ENCODE data around the gene TSN.
"Not testable (repeated sequence)": the region's sequence is repeated elsewhere in the genome, so short reads cannot be mapped to it uniquely, and the experiment has no call there.

The TSN gene

DNA sequence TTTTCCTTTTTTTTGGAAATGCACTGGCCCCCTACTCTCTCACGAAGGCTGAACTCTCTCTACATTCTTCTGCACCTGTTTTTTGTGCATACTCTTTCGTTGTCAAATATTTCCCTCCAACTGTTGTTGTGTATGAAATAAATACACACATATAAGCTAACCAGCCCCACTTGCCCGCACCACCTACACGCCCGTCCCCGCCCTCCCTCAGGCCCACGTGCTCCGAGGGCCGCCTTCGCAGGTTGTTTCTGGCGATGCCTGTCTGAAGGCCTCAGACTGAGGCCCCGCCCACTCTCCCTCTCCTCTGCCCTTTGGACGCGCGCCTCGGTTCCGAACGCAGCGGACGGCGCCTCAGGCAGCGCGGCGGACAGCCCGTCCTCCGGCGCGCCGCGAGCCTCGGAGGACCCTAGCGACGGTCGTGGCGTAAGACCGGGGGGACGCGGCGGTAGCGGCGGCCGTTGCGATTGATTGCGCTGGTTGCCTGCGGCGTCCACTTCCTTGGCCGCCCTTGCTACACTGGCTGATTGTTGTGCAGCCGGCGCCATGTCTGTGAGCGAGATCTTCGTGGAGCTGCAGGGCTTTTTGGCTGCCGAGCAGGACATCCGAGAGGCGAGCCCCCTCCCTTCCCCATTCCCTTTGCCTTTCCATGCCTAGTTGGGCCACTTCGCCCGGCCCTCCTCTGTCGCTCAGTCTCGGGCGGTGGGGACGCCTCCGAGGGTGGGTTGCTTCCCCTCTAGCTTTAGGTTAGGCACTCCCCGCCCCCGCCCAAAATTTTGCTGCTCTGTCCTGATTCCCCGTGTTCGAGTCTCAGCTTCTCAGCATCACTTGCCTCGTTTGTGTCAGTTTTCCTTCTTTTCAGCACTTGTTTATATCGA, at the start of gene TSN:
TSN (plus strand) TSS at position 415 of the 875 bp plus-strand sequence; CDS start at position 544, 129 bp downstream.
- DNase-seq = peak; percentile 89

DNA sequence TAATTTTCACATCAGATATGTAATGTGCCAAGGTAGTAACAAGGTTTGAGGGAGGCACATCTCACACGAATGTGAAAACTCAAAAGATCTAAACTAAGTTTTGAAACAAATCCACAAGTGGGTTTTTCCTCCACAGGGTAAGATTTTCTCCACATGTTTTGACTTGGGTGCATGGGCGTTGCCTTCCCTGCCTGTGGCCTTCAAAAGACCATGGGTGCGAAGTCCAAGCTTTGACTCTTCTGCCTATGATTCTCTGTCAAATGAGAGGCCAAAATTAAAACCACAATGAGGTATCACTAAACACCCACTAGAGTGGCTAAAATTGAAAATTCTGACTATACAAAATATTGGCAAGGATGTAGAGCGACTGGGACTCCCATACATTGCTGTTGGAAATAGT, 49.5 kb upstream of the TSN start:
- DNase-seq = no peak

DNA sequence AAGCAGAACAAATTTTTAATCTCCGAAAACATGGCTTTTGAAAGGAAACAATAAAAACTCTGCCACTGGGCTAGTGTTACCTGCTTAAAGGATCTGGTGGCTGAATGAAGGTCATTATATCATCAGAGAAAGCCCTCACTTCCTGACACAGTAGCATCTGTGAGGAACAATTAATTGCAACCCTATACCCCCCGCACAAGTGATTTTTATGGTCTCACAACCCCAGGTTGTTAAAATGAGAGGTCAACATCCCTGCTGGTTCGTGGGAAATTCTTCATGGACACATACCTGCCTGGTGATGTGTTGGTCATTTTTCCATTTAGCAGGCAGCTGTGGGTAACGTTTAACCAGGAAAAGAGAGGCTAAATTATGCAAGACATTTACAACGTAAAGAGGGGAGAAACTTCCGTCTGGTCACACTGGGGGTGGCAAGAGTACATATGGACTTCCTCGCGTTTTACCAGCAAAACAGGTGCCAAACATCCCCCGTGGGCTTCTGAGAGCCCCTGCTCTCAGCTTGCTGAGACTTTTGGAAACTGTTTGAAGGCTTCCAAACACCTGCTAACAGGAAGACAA, 48.0 kb upstream of the TSN start:
- DNase-seq = no peak

DNA sequence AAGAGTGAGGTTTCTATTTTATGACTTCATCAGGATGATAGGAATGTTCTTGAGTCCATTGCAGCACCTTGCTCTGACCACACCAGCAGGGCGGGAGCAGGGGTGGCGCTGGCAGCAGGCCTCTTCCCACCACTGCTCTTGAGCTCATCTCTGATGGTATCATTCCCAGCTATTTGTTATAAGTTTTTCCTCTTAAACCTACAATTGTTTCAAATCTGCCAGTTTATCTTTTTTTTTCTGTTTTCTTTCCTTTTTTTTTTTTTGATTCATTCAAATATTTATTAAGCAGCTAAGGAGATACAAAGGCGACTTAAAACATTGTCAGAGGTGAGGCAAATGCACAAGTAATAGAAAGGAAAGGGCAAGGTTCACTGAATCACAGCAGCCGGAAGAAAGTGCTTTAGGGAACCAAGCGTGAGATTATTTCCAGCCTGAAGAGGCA, 47.5 kb upstream of the TSN start:
- DNase-seq = no peak

DNA sequence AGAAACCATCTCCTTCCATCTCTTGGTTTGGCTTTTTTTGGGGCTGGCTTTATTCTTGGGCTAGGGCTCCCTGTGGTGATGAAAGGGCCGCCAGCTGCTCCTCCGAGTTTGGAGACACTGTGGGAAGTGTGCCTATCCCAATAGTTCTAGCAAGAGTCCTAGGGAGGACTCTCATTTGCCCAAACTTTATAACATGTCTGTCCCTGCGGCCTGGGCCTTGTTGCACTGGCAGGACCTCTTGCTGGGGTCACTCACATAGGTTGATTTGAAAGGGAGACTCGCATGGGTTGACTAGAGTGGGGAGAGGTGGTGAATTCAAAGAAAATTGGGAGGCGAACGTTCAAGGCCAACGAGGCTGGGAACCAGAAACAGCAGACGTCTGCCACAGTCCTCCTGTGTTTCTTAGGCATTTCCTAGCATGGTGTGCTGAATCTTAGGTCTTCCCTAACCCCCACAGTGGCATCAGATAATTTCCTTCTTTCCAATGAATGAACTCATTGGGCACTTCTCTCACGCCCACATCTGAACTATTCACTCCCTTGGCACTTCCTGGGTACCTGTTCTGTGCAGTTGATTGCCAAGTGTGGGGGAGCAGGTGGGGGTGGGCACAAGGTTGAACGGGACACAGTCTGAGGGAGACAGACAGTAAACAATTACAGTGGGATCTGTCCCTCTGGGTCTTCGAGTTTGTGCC, 45.5 kb upstream of the TSN start:
- no peak for DNase-seq

DNA sequence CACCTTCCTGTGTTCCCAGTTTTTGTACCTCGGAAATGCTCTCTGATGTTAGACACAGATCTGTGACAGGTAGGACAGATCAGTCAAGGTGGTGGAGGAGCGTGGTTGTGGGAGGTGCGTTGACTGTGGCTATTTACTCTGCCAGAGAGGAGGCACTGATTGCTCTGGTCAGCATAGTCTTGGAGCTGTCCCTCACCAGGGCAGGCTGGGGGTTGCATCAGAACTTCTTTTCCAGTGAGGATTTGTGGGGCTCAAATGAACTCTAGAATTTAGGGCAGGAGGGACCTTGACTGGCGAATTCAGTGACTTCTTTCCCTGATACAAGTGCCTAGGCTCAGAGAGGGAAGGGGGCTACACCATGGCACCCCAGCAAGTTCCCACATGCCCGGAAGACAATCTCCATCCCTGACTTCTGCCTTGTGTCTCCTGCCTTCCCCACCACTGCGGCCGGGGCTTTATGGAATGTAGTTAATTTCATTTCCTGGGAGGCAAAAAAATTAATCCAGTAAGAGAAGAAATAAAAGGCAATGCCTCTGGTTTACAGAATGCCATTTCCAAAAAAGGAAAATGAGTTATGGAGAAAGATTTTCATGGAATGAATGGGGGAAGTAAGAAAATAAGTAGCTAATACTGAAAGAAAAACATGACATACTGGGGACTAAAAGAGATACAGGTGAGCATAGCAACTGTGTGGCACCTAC, 44.8 kb upstream of the TSN start:
- no peak for DNase-seq

DNA sequence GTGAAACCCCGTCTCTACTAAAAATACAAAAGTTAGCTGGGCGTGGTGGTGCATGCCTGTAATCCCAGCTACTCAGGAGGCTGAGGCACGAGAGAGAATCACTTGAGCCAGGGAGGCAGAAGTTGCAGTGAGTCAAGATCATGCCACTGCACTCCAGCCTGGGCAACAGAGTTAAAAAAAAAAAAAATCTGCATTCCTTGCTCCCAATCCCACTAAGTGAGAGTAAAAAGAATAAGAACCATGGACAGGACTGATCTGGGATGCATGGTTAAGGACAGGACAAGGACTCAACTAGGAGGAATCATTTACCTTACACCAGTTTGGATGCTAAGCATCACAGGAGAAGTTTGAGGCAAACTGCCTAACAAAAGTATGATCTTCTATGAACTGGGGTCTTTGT, 44.0 kb upstream of the TSN start:
- not testable (repeated sequence) for DNase-seq

DNA sequence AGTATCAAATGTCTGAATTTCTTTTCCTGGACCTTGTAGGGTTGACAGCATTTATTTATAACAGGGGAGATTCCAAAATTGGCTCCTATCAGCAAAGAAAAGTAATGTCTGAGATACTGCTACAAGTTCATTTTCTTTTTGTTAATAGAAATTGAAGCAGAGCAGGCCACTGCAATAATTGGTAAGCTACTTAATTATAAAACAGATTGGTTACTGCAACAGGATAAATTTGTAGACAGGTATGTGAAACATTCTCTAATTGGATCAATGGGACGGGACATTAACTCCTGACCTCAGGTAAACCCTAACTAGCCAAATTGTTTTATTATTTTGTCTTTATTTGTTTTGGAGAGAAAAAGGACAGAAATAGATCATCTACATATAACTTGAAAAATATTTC, 39.3 kb upstream of the TSN start:
- no peak for DNase-seq

DNA sequence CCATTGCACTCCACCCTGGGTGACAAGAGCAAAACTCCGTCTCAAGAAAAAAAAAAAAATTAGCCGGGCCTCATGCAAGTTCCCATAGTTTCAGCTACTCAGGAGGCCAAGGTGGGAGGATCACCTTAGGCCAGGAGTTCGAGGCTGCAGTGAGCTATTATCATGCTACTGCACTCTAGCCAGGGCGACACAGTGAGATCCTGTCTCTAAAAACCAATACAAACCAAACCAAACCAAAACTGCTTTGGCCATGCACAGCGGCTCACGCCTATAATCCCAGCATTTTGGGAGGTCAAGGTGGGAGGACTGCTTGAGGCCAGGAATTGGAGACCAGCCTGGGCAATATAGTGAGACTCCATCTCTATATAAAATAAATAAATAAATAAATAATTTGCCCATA, 37.9 kb upstream of the TSN start:
- DNase-seq = no peak

DNA sequence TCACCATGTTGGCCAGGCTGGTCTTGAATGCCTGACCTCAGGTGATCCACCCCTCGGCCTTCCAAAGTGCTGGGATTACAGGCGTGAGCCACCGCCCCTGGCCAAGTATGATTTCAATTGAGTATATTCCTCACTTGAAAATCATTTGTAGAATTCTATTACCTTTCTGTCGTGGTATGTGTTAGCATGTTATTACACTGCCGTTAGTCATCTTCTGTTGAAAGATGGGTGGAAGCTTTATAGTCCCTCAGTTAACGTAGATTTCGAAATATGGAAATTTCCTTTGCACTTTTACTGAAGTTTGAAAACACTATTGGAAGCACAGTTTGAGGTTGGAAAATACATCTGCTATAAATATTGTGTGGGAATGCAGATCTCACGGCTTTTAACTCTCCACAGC, 33.5 kb upstream of the TSN start:
- no peak for DNase-seq

DNA sequence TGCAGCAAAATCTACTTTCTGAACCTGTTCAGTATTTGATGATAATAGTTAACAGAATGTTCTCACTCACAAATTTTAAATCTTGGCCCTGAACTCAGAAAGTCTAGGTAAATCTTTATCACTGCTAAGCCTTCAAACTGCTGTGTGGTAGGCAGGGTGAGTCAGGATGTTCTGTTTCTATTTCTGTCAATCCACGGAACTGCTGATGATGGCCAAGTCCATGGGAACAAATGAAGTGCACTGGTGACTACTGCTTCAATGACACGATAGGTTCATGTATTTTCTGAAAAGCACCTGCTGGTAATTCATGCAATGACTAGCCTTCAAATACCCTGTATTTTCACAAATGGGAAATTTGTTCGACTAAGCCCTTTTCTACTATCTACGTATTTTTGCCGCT, 33.0 kb upstream of the TSN start:
- DNase-seq = no peak

DNA sequence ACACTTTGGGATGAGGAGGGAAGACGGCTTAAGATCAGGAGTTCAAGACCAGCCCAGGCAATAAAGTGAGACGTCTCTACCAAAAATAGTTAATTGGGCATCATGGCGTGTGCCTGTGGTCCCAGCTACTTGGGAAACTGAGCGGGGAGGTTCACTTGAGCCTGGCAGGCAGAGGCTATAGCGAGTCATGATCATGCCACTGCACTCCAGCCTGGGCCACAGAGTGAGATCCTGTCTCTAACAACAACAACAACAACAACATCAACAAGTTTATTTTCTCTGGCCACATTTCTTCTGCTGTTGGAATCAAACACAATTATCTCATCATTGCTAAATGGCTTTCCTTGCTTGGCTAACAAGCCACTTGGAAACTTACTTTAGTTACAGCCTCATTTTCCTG, 32.1 kb upstream of the TSN start:
- DNase-seq = no peak

DNA sequence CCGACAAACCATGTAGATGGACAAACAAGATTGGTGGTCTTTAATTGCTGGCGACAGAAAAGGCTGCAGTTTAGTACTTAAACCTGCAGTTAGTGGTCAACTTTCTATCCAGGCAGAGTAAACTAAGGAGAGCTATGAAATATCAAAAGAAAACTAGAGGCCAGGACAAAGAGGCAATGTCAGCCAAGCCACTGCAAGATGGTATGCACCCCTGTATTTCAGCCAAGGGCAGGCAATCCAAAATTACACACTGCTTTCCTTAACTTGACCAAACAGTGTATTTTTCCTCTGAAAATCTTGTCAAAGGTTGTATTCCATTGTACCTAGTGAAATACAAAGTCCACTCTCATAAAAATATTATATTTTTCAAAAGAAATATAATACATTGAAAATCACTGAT, 28.1 kb upstream of the TSN start:
- no peak for DNase-seq

DNA sequence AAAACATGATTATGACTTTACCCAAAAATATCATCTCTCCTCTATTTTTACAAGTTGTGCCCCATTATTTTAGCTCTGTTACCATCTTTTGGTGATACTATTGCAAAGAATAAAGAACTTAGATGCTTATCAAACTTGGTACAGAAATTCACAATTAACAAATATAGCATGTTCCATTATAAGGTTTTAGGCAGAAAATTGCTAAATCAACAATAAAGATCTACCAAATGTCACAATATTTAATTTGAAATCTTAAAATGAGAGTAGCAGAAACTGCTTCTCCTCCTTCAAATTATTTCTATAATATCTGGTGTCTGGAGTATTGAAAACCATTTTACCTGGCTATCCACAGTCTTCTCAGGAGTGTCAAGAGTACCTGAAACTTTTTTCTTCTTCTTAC, 27.5 kb upstream of the TSN start:
- DNase-seq = no peak

DNA sequence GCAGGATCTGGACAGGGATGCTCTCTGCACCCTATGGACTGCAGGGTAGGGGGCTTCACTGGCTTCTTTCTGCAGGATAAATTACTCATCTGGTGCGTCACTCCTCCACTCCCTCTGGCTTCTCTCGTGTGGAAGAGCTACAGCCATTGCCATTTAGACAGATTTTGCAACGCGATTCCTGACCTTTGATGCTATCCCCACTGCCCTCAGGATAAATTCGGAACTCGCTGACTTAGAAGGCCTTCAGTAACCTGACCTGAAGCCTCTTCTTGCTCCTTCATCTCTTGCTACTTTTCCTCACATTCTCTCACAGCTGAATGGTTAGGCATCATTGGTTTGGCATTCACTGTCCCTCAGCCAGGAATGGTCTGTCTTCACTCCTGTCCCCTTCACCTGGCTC, 24.1 kb upstream of the TSN start:
- DNase-seq = no peak

DNA sequence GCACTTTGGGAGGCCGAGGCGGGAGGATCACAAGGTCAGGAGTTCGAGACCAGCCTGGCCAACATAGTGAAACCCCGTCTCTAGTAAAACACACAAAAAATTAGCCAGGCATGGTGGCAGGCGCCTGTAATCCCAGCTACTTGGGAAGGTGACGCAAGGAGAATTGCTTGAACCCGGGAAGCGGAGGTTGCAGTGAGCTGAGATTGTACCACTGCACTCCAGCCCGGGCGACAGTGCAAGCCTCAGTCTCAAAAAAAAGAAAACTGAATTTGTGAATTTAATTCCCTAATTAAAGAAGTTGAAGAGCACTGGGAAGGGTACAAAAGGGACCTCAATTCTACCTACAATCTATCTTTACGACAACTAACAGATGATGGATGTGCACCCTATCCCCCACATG, 20.9 kb upstream of the TSN start:
- not testable (repeated sequence) for DNase-seq

DNA sequence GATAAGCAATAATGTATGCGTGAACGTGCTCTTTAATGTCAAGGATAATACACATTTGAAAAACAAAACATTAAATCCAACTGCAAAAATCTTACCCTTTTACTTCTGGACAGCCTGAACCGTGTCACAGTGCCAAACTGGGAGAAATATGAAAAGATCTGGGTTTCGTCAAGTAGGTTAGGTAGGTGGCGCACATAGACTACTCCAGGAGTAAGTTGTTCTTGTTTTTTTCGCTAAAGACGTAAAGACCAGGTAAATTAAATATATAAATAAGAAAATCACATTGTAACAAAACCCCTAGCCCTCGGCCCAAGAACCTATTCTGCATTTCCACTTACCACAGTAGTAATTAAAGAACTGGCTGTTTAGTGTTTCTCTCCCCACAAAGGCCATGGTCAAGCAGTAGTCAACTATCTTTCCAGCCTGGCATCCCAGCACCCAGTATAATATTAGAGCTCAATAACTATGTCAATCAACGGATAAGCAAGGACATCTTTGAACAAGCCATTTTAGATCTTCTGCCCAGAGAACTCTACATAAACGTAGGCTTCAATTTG, 19.9 kb upstream of the TSN start:
- no peak for DNase-seq

DNA sequence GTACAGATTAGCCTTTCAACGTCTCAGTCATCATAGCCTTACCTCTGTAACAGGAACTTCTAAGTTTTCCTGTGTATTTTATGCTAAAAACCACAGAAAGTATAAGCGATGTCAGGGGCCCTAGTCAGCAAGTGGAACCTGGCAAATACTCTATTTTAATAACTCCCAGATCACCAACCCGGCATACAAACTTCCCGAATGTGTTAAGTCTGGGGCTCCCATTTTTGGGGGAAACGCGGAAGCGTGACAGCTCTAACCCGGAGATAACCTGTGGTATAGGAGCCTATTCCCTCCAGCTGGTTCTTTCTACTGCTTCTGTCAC, 19.4 kb upstream of the TSN start:
- DNase-seq = no peak

DNA sequence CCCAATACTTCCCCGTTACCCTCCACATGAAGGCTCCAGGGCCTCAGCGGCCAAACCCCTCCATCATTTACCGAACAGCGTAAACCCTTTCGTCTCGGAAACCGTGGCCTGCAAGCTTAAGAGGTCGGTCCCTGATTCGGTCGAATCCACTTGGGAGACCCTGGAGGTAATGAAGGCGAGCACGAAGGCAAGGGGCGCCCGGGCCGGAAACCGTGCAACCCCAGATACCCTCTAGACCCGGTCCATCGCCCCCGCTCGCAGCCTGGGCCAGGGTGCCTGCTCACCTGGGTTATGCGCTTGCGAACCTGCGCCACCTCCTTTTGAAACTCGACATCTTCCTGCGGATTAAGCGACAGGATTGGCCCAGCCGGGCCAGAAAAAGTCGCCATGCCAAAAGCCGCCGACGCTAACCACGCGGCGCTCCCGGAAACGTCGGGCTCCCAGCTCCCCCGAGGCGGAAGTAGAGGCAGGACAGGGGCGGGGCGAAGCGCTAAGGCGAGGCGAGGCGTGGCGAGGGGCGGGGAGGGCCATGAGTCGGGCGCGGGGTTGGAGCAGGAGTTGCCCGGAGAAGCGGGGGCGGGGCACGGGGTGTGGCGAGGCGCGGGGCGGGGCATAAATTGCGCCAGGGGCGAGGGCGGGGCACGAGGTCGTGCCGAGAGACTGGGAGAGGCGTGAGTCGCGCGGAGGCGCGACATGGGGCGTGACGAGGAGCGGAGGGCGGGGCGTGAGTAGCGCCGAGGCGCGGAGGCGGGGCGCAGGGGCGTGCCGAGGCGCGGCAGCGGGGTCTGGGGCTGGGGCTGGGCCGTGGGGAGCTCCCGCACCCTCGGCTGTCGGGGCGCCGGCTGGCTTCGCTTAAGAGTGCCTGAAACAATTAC, 18.8 kb upstream of the TSN start, which contains the start of gene NIFK:
NIFK (minus strand) TSS at position 414 of the 875 bp plus-strand sequence; CDS start at position 389, 25 bp downstream.
- peak; percentile 95 for DNase-seq

DNA sequence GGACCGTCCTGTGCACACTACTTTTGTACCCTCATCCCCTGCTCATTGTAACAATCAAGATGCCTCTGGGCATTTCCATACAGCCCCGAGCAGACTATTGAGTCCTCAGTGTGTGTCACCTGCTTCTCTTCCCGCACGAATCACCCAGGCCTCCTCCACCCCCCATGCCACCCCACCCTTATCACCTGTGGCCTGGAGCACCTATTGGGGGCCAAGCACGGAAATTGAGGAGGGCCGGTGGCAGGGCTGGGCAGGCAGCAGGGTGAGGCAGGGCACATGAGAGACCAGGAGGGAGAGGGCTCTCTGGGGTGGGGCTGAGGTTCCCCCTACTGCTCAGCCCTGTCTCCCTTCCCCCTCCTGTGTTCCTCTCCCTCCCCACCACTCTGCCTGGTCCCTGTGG, 14.5 kb upstream of the TSN start:
- DNase-seq = no peak

DNA sequence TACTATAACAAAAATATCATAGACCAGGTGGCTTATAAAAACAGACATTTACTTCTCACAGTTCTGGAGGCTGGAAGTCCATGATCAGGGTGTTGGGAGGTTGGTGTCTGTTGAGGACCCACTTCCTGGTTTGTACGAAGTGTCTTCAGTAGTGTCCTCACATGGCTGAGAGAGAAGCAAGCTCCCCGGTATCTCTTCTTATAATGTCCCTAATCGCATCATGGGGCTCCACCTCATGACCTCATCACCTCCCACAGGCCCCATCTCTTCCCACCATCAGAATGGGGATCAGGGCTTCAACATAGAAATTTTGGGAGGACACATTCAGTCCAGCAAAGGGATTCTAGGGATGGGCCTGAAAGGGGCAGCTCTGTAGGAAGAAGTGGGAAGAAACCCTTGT, 14.0 kb upstream of the TSN start:
- no peak for DNase-seq

DNA sequence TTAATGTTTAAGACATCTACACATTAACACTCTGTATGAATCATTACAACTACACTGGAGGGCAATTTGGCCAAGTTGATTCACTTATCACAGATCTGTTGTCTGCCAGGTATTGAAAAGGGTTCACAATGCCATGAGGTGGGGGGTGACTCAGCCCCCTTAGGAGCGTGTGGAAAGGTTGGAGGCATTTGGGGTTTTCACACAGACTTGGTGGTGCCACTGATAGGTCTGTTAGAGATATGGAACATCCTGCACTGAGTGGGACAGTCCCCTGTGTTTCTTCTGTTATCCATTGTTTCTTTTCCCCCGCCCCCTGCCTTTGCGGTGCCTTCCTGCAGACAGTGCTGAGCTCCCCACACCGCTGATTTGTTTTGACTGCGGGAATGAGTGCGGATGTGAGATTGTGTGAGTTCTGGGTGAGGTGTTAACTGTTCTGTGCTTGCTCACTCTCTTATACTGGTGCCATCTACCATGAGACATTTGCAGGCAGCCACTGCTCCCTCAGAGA, 9.3 kb upstream of the TSN start:
- no peak for DNase-seq

Measured in DMS 273 treated with DMSO at 0.1 percent for 48 hours (cell line).